Keratinocyte (primary cell): ENCODE measurements around the gene LCORL. TPM values are rescaled to one million over a fixed set of nuclear protein-coding genes. Genes with fewer than 3 reads are reported as not detected.

Experiments used
- DNase-seq: peaks from one replicate; pipeline ENCODE4 v3.0.0-alpha.2; 2011; ENCODE audit warnings: low read depth, missing footprints, low spot score
- FAIRE-seq: peaks from 2 replicates; lab custom pipeline; 2011; peaks lifted over from hg19 to GRCh38; lab: Jason Lieb, UNC
- H2AFZ ChIP-seq: 2 replicates; pipeline ENCODE4 v1.6.0; 2012; ENCODE audit warnings: low read length, control low read depth, inconsistent platforms; ENCODE audit not compliant: control insufficient read depth
- H3K27ac ChIP-seq: 2 replicates; pipeline ENCODE4 v1.5.1; 2011; ENCODE audit warnings: low read length; ENCODE audit not compliant: control insufficient read depth, insufficient read depth
- H3K27me3 ChIP-seq: 3 replicates; pipeline ENCODE4 v1.6.0; 2011; ENCODE audit warnings: low read length; ENCODE audit not compliant: control insufficient read depth, insufficient read depth; ENCODE audit errors: extremely low read depth
- H3K36me3 ChIP-seq, 2 experiments: 2 replicates in 1 of 2; 3 replicates in 1 of 2; pipeline ENCODE4 v1.5.1; 2011; ENCODE audit warnings: low read length in 2 of 2, mild to moderate bottlenecking in 1 of 2; ENCODE audit not compliant: control insufficient read depth in 2 of 2, insufficient read depth in 2 of 2; ENCODE audit errors: extremely low read depth in 1 of 2
- H3K4me1 ChIP-seq: 3 replicates; pipeline ENCODE4 v1.5.1; 2011; ENCODE audit warnings: low read length; ENCODE audit not compliant: control insufficient read depth, insufficient read depth; ENCODE audit errors: extremely low read depth
- H3K4me2 ChIP-seq: 3 replicates; pipeline ENCODE4 v1.6.0; 2011; ENCODE audit warnings: low read depth, low read length; ENCODE audit not compliant: control insufficient read depth, insufficient read depth; ENCODE audit errors: extremely low read depth
- H3K4me3 ChIP-seq, 3 experiments: fragments of 200-600 bp in 1 of 3; sonication (generic) in 1 of 3; 2 replicates in 2 of 3; 3 replicates in 1 of 3; pipeline ENCODE4 v1.5.1; 2011 to 2016; ENCODE audit warnings: low read length in 3 of 3, mild to moderate bottlenecking in 3 of 3, control low read depth in 2 of 3, inconsistent platforms in 1 of 3, low read depth in 1 of 3, mixed read lengths in 1 of 3, mixed run types in 1 of 3, moderate library complexity in 1 of 3; ENCODE audit not compliant: control insufficient read depth in 2 of 3, insufficient read depth in 2 of 3; ENCODE audit errors: extremely low read depth in 1 of 3
- H3K79me2 ChIP-seq: 2 replicates; pipeline ENCODE4 v1.6.0; 2012; ENCODE audit warnings: low read length; ENCODE audit not compliant: control insufficient read depth, insufficient read depth
- H3K9ac ChIP-seq: 3 replicates; pipeline ENCODE4 v1.6.0; 2011; ENCODE audit warnings: low read length; ENCODE audit not compliant: control insufficient read depth, insufficient read depth; ENCODE audit errors: extremely low read depth
- H3K9me1 ChIP-seq: 3 replicates; pipeline ENCODE4 v1.6.0; 2011; ENCODE audit warnings: low read length; ENCODE audit not compliant: control insufficient read depth, insufficient read depth; ENCODE audit errors: extremely low read depth
- H3K9me3 ChIP-seq: 2 replicates; pipeline ENCODE4 v1.5.1; 2012; ENCODE audit warnings: low read depth, low read length; ENCODE audit not compliant: control insufficient read depth
- H4K20me1 ChIP-seq: 3 replicates; pipeline ENCODE4 v1.6.0; 2011; ENCODE audit warnings: low read length; ENCODE audit not compliant: control insufficient read depth, insufficient read depth; ENCODE audit errors: extremely low read depth
- CTCF ChIP-seq, 3 experiments: IDR thresholded peaks in 1 of 3; conservative IDR thresholded peaks in 1 of 3; optimal IDR thresholded peaks in 1 of 3; 2 replicates in 2 of 3; 3 replicates in 1 of 3; pipeline versions ENCODE3 to v1.5.1; 2011; ENCODE audit warnings: low read length in 3 of 3, mild to moderate bottlenecking in 3 of 3, moderate library complexity in 2 of 3, control low read depth in 1 of 3, inconsistent platforms in 1 of 3; ENCODE audit not compliant: insufficient read depth in 2 of 3; ENCODE audit errors: extremely low read depth in 1 of 3
- EZH2 ChIP-seq: IDR thresholded peaks from one replicate; pipeline ENCODE4 v1.6.1; 2012; ENCODE audit warnings: inconsistent platforms, mild to moderate bottlenecking, low read length, moderate library complexity
- dilution Hi-C: fragments of 300-500 bp; cut with MboI; formaldehyde crosslinking; loops from one replicate; pipeline ENCODE4 v1.7.0; 2020; ENCODE audit warnings: low sequenced_read_pairs; ENCODE audit not compliant: extremely low pct_ligation_motif_present
- polyA plus RNA-seq, 5 experiments: library from polyadenylated mRNA; depleted of rRNA in 3 of 5; stranded (reverse) in 3 of 5; stranded (forward) in 1 of 5; unstranded in 1 of 5; fragments of >200 nt; gene quantifications; 1 replicate in 1 of 5; 2 replicates in 3 of 5; 3 replicates in 1 of 5; pipeline versions ENCODE4 v1.2.1 to v1.2.3, GENCODE V29; 2011 to 2012; ENCODE audit warnings: missing spikeins in 2 of 5, low read depth in 1 of 5, low replicate concordance in 1 of 5

Gene LCORL
- polyA plus RNA-seq, 1 donor (not counting 4 experiments of a cell fraction or from before 2014, with no cell fraction given), result 3.3 TPM

- DNase-seq, result no peak
- H3K9me3 ChIP-seq, result no peaks in the 10 kb centered on the region
- no peaks in the 10 kb centered on the region for H3K27me3 ChIP-seq
- FAIRE-seq, result no peak
- H3K4me1 ChIP-seq, result no peaks in the 10 kb centered on the region
- H4K20me1 ChIP-seq, result no peaks in the 10 kb centered on the region
- H3K36me3 ChIP-seq, result peaks cover 0 to 3% of the 10 kb centered on the region in 2 experiments
- no peak overlapping the region for H3K27ac ChIP-seq
- no peaks in the 10 kb centered on the region for H3K9me1 ChIP-seq
- H3K4me2 ChIP-seq, result no peak overlapping the region
- no peak overlapping the region for H3K4me3 ChIP-seq
- dilution Hi-C loops, result no loop called here
- H2AFZ ChIP-seq, result no peak overlapping the region
- H3K9ac ChIP-seq, result no peak overlapping the region
- TF ChIP-seq EZH2 (no peak), CTCF (optimal IDR thresholded peaks at IDR 0.05 in 1 of 3, IDR thresholded peaks at IDR 0.05 in 1 of 3, conservative IDR thresholded peaks at IDR 0.05 in 1 of 3; ENCODE audit: extremely low read depth in 1 of 3, insufficient read depth in 2 of 3, low read length in 3 of 3) (no peak)
- H3K79me2 ChIP-seq, result no peaks in the 10 kb centered on the region
Measured at GRCh38 chr4:17911608-17912007, 109.9 kb downstream of the LCORL start.

- dilution Hi-C loops, result no loop called here
- H3K79me2 ChIP-seq, result no peaks in the 10 kb centered on the region
Measured at GRCh38 chr4:17898553-17899055, 123.0 kb downstream of the LCORL start.

More at GRCh38 chr4:17898553-17899055, 123.0 kb downstream of the LCORL start:
- TF ChIP-seq EZH2 (no peak), CTCF (optimal IDR thresholded peaks at IDR 0.05 in 1 of 3, IDR thresholded peaks at IDR 0.05 in 1 of 3, conservative IDR thresholded peaks at IDR 0.05 in 1 of 3; ENCODE audit: extremely low read depth in 1 of 3, insufficient read depth in 2 of 3, low read length in 3 of 3) (no peak)
- no peaks in the 10 kb centered on the region for H3K36me3 ChIP-seq
- no peaks in the 10 kb centered on the region for H3K4me1 ChIP-seq
- H3K27ac ChIP-seq, result no peak overlapping the region
- no peak overlapping the region for H3K4me2 ChIP-seq
- DNase-seq (no peak), FAIRE-seq (no peak)
- H2AFZ ChIP-seq, result no peak overlapping the region
- no peak overlapping the region for H3K9ac ChIP-seq
- no peaks in the 10 kb centered on the region for H3K9me1 ChIP-seq
- no peak overlapping the region for H3K4me3 ChIP-seq
- H3K27me3 ChIP-seq, result no peaks in the 10 kb centered on the region
- no peaks in the 10 kb centered on the region for H3K9me3 ChIP-seq
- no peaks in the 10 kb centered on the region for H4K20me1 ChIP-seq
